Measurements from ENCODE around the gene CDC25B.
"Not testable (repeated sequence)": the region's sequence is repeated elsewhere in the genome, so short reads cannot be mapped to it uniquely, and the experiment has no call there.

The CDC25B gene

DNA sequence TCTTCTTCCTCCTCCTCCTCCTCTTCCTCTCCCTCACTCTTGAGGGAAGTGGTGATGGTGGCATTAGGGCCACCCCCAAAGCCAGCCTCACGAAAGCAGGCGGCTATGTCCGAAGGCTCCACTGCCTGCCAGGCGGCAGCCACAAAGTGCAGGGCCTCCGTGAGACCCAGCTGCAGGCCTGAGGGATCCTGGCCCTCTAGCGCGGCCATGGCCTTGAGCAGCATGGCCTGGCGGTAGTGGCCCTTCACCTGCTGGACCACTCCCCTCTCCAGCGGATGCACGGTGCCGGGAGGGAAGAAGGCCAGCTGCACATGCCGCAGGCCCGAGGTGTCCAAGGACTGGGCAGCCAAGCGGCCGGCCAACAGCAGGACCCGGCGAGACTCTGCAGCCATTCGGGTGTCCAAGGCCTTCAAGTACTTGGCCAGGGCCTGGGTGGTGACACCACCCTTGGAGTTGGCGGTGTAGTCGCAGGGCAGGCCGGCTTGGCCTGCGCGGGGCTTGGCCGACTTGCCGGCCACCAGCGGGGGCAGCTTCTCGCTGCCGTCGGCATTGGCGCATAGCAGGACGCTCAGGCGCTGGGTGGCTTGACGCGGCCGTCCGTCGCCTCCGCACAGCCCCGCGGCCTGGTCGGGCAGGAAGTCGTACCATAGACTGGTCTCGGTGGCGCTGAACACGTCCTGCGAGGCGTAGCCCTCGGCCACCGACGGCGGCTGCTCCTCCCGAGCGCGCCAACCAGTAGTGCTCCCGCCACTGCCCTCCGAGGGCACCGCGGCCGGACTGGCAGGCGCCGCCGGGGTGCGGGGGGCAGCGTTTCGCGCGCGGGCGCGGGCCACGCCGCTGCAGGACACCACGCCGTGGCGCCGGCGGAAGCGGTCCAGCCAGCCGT lies 10.6 kb upstream of the CDC25B start:
- DNase-seq (ENCODE audit: low spot score) = no peak

DNA sequence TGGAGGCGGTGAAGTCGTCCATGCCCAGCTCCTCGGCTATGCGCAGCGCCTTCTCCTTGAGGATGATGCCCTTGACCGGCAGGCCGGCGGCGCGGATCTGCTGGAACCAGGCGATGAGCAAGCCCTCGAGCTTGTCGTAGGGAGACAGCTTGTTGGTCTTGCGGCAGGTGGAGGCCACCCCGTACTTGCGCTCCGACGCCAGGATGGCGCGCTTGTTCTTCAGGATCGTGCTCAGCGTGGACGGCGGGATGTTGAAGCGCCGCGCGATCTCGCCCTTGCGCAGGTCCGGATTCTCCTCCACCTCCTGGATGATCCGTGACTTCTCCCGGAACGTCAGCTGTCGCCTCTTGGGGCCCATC lies 10.0 kb upstream of the CDC25B start:
- peak; percentile 62 for DNase-seq (ENCODE audit: low spot score)

DNA sequence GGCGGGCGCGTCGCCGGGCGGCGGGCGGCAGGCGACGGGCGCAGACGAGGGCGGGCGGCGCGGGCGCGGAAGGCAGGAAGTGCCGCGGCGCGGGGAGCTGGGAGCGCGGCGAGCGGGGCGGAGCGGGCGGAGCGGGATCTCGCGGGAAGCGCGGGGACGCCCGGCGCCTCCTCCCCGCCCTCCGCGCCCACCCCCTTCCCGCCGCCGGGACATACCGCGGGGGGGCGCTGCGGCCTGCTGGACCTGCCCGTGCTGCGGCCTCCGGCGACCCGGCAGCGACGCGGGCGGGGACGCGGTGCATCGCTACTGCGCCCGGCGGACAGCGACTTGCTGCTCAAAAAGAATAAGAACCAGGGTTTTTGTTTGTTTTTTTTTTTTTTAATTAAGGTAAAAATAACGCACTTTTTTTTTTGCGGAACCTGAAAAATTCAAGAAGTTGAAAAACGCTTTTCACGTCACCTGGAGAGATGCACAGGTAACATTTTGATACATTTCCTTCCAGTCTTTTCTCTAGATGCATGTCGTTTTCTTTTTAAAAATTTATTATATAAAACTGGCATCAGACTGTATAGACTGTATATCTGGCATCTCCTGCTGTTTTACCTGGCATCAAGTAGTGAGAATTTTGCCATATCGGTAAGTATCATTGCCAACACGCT lies 9.3 kb upstream of the CDC25B start, which contains the start of gene CENPB:
CENPB (minus strand) TSS at position 76 of the 659 bp plus-strand sequence. CDS start 257 bp downstream, outside the sequence.
- DNase-seq (ENCODE audit: low spot score) = peak; percentile 95

DNA sequence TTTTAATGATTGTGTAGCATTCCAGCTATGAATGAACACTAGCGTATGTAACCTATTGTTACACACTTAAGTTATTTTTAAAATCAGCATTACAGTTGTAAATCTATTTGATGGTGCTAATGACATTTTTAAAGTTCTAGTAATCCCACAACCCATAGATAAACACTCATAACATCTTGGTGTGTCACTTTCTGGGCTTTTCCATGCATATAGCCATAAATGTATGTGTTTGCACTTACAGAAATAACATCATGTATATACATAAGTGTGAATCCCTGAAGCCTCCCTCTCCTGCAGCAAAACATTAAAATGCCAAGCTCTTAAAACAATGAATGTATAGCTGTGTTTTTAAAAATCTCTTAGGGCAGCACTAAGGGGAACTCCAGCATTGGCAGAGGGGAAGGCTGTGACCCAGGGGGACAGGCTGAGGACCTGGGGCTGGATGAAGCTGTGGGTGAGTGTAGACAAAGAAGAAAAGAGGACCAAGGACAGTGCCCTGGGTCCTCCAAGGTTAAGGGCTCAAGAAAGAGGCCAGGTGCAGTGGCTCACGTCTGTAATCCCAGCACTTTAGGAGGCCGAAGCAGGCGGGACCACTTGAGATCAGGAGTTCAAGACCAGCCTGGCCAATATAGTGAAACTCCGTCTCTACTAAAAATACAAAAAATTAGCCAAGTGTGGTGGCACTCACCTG lies 8.6 kb upstream of the CDC25B start:
- no peak for DNase-seq (ENCODE audit: low spot score)

DNA sequence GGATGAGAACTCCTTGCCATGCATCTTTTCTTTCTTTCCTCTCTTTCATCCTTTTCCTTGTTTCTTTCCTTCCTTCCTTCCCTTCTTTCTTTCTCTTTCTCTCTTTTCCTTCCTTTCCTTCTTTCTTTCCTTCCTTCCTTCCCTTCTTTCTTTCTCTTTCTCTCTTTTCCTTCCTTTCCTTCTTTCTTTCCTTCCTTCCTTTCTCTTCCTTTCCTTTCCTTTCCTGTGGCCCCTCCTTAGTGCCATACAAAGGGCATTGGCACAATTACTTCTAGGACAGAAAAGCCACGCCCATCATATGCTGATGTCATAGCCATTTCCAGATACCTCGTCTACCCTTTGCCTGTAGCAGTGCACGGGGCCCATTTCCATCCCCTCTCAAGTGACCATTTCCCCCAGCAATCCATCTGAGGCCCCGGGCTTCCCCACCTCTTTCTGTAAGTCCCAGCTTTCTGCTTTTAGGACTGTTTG lies 7.4 kb upstream of the CDC25B start:
- DNase-seq (ENCODE audit: low spot score) = no peak

DNA sequence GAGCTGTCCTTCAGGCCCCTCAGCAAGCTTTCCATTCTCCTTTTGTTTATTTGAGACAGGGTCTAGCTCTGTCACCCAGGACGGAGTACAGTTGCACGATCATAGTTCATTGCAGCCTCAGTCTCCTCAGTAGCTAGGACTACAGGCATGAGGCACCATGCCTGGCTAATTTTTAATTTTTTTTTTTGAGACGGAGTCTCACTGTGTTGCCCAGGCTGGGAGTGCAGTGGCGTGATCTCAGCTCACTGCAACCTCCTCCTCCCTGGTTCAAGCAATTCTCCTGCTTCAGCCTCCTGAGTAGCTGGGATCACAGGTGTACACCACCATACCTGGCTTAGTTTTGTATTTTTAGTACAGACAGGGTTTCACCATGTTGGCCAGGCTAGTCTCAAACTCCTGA lies 6.9 kb upstream of the CDC25B start:
- not testable (repeated sequence) for DNase-seq (ENCODE audit: low spot score)

DNA sequence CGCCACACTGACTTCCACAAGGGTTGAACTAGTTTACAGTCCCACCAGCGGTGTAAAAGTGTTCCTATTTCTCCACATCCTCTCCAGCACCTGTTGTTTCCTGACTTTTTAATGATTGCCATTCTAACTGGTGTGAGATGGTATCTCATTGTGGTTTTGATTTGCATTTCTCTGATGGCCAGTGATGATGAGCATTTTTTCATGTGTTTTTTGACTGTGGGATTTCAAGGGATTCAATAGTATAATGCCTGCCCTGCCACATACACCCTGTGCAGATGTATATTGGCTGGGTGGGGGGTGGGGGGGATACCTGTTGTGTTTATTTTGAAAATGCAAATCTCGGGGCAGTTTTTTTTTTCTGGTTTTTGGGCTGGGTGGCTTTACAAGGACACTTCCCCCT lies 1.9 kb upstream of the CDC25B start:
- not testable (repeated sequence) for DNase-seq (ENCODE audit: low spot score)

DNA sequence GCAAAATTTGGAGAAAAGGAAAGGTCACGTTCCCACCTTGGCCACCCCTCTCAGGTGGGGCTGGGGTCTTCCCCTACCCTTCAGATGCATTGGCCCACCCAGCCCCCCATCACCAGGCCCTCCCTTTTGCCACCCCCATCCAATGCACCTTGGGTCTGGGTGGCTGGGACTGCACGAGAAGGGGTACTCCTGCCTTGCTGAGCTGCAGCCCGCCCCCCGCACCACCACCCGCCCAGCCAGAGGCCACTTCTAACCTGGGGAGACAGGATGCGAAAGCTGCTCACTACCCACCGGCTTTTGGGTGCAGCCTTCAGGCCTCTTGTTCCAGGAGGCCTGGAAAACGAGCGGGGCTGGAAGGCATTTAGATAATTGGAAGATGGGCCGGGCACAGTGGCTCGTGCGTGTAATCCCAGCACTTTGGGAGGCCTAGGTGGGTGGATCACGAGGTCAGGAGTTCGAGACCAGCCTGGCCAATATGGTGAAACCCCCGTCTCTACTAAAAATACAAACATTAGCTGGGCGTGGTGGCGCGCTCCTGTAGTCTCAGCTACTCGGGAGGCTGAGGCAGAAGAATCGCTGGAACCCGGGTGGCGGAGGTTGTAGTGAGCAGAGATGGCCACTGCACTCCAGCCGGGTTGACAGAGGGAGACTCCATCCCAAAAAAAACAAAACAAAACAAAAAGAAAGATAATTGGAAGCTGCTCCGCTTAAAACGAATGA lies 1.2 kb upstream of the CDC25B start:
- no peak for DNase-seq (ENCODE audit: low spot score)

DNA sequence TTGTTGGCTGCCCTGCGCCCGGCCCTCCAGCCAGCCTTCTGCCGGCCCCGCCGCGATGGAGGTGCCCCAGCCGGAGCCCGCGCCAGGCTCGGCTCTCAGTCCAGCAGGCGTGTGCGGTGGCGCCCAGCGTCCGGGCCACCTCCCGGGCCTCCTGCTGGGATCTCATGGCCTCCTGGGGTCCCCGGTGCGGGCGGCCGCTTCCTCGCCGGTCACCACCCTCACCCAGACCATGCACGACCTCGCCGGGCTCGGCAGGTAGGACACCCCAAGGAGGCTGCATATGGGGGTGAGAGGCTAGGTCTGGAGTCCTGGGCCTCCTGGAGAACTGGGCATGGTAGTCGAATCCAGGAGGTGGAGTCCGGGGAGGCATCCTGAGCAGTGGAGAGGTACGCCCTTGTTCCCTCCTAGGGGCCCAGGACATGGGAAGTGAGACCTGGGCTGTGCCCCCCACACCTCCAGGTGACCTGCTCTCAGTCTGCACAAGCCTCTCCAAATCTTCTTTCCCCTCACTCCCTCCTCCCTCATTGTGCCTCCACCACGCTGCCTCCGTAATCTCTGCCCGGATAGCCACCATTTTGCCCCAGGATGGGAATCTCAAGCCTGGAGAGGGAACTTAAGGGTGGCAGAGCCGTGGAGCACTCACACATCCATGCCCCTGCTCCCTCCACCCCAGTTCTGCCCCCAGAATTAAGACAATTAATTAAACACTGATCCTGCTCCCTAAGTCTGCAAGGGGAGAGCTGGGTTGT lies 541 bp downstream of the CDC25B start:
- no peak for DNase-seq (ENCODE audit: low spot score)

DNA sequence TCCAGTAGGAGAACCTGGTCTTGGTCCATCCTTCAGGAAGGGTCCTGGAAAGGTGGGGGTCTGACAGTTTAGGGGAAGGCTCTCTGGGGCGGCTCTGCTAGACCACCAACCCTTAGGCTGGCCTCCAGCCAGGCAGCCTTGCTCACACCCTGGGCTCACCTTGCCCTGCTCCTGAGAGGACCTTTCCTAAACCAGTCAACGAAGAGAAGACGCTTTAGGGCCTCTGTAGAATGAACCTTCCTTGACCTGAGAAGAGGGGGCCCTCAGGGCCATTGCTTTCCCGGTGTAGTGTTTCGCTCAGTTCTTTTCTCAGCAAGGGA lies 1.1 kb downstream of the CDC25B start:
- no peak for DNase-seq (ENCODE audit: low spot score)

DNA sequence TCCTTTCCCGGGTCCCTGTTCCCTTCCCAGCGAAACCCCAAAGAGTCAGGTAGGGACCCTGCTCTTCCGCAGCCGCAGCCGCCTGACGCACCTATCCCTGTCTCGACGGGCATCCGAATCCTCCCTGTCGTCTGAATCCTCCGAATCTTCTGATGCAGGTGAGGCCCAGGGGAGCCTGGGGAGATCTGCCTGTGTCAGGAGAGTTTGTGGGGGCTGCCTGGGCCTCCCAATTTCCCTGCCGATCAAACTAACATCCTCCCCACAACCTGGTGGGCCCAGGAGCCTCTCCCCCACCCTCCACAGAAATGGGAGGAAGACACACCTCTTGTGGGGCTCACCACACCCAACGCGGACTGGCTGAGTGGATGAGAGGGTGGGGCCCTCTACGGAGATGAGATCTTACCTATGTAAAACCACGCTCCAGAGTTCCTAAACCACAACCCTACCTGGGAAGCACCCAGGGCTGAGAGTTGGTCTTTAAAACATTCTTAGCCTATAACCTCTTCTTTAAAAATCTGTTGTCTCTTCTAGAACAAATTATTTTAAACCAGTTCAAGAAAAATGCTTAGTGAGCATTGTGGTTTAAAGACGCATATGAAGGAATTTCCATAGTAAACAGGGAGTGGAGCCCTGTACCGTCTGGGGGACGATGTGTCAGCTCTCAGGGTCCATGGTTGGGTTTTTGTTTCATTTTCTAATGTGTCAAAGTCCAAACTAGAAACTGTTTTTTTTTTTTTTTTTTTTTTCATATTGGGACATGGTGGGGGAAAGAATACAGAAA lies 1.7 kb downstream of the CDC25B start:
- DNase-seq (ENCODE audit: low spot score) = peak; percentile 70

DNA sequence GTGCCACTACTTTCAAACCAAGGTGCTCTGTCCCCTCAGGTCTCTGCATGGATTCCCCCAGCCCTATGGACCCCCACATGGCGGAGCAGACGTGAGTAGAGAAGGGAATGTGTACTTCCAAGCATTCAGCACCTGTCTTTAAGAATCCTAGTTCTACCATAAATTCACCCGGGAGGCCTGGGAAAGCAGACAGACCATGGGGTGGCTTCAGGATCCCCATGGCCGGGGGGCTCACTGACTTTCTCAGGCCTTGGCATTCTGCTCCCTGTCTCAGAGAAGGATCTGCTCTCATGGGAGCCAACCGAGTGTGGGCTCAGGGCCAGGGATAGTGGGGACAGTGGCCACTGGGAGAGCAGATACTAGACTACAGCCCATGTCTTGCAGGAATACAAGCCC lies 2.3 kb downstream of the CDC25B start:
- DNase-seq (ENCODE audit: low spot score) = no peak

DNA sequence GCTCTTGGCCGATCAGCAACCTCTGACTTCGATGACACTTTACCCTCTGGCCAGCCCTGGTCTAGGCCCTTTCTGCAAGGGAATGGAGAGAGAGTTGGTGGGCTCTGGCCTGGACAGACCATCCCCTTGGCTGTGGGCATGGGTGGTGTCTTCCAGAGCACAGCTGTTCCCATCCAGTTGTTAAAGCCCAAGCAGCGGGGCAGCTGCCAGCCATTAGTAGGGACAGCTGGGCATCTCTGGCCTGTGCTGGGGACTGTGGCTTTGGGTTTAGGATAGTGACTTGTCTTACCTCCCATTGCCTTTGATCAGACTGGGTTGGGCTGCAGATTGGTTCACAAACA lies 2.8 kb downstream of the CDC25B start:
- DNase-seq (ENCODE audit: low spot score) = no peak

DNA sequence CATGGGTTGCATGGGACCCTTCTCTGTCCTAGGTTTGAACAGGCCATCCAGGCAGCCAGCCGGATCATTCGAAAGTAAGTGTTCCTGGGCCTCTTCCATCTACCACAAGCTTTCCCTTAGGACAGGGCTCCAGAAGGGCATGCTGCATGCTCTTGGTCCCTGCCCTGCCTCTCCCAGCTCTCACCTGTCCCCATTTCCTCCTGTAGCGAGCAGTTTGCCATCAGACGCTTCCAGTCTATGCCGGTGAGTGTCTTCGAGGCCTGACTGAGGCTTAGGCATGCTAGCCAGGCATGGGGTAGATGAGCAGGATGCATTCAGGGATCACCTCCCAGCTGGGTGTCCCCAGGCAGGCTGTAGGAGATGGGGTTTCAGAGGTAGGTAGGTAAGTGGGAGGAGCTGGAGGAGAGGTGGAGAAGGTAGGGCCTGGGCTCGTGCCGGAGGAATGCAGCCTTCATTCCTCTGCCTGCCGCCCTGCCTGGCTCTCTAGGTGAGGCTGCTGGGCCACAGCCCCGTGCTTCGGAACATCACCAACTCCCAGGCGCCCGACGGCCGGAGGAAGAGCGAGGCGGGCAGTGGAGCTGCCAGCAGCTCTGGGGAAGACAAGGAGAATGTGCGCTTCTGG lies 4.3 kb downstream of the CDC25B start:
- no peak for DNase-seq (ENCODE audit: low spot score)

DNA sequence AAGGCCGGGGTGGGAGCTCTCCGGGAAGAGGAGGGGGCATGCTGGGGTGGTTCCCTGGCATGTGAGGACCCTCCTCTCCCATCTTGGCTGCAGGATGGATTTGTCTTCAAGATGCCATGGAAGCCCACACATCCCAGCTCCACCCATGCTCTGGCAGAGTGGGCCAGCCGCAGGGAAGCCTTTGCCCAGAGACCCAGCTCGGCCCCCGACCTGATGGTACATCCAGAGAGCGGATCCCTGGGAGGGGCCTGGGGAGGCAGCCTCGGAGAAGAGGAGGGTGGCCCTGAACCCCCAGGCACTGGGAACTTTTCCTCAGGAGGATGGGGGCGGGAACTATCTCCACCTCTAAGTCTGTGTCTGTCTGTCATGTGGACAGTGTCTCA lies 4.8 kb downstream of the CDC25B start:
- DNase-seq (ENCODE audit: low spot score) = no peak

DNA sequence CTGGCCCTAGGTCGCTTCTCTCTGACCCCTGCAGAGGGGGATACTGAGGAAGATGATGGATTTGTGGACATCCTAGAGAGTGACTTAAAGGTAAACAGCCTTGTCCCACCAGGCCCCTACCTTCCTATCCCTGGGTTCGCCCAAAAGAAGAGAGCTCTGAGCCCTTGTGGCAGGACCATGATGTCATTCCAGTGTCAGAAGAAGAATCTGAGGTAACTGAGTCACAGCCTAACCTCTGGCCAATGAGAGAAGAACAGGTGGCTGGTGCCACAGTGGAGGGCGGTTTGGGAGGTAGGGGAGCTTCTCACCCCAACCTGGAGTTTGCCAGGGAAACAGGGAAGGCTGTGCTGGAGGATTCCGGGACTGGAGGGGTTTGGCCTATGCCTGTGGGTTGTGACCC lies 5.2 kb downstream of the CDC25B start:
- no peak for DNase-seq (ENCODE audit: low spot score)

DNA sequence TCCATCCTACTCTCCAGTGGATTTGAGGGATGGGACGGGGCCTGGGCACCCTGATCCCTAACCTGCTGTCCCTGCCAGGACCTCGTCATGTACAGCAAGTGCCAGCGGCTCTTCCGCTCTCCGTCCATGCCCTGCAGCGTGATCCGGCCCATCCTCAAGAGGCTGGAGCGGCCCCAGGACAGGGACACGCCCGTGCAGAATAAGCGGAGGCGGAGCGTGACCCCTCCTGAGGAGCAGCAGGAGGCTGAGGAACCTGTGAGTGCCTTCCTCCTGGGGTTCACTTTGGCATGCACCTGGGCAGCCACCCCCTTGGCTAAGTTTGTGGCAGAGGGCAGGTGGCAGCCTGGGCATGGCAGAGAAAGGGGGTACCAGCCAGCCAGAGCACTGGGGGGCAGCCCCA lies 5.7 kb downstream of the CDC25B start:
- no peak for DNase-seq (ENCODE audit: low spot score)

DNA sequence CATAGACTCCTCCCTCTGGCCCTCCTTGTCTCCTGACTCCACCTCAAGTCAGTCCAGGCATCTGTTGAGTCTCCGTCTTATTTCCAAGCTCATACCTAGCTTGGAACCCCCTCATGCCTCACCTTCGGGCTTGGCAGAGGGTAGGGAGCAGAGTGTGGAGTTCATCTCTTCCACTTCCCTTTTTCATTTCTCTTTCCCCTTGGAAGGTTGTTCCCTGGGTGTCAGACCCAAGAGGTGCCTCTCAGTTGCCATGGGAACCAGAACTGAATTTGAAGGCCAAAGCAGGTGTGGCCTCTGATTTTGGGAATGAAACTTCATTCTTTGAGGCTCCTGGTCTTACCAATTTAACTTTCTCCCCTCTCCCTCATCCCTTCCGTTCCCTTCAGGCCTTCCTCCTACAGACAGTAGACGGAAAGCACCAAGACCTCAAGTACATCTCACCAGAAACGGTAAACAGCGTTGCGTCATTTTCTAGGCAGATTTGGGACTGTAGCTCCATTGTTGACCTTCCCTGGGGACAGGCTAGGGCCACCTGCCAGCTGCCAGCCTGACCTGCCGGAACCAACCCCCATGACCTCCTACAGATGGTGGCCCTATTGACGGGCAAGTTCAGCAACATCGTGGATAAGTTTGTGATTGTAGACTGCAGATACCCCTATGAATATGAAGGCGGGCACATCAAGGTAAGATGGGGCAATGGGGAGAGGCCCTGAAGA lies 6.6 kb downstream of the CDC25B start:
- DNase-seq (ENCODE audit: low spot score) = no peak

DNA sequence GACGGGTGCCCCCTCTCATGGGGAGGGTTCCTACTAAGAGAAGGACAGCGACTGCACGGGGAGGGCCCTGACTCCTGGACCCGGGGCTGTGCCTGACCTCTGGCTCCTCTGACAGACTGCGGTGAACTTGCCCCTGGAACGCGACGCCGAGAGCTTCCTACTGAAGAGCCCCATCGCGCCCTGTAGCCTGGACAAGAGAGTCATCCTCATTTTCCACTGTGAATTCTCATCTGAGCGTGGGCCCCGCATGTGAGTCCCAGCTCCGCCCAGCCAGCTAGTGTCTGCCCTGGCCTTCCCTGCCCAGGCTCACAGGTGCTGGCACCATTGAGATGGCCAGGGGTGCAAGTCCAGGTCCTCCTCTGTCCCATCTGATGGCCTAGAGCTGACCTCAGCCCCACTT lies 7.2 kb downstream of the CDC25B start:
- DNase-seq (ENCODE audit: low spot score) = no peak

DNA sequence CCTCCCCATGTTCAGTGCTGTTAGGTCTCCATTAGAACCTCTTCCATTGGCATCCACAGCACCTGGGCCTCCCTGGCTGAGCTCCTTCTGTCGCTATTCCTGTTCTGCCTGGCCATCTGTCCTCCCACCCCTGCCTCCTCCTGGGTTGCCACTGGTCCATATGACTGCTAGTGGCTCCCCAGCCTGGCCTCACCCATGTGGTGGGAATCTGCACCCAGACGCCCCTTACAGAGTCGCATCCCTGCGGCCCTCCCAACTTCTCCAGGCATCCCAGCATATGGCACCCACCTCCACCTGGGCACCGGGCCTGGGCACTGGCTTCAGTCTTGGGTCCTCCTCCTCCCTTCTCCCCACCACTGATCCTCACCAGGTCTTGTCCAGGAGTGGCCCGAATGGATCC lies 7.7 kb downstream of the CDC25B start:
- no peak for DNase-seq (ENCODE audit: low spot score)
